ENCODE measurements around the gene SLC1A3. TPM values are rescaled to one million over a fixed set of nuclear protein-coding genes. Genes with fewer than 3 reads are reported as not detected.

SLC1A3 gene
- total and polyA plus RNA-seq, 11 donors, result 49.5 to 153 (median 66.1) TPM

GRCh38 chr5:36599986-36600779, 6.2 kb upstream of the SLC1A3 start:
- intact Hi-C loops (cut with DNase I), result loop anchor here in 4 of 10 donors (5.0 to 10.0 kb wide), 3 partner anchors 85 to 185 kb away; no protein-coding TSS in a partner anchor
- DNase-seq, result no peak
- H3K9me3 ChIP-seq, result no peaks in the 10 kb centered on the region
- peaks cover 0 to 6% (median 0%) of the 10 kb centered on the region in 12 donors for H3K4me1 ChIP-seq
- no peak overlapping the region for H3K4me3 ChIP-seq
- H3K36me3 ChIP-seq, result no peaks in the 10 kb centered on the region
- ATAC-seq, result no peak
- no peak overlapping the region for H3K27ac ChIP-seq
- WGBS, 4 donors, result 70 to 79% (median 74%) methylated on average over 6 of the region's 6 CpGs
- no peaks in the 10 kb centered on the region for H3K27me3 ChIP-seq
- TF ChIP-seq POLR2A (IDR thresholded peaks at IDR 0.05) (no peak), CTCF (IDR thresholded peaks at IDR 0.05) (no peak)

GRCh38 chr5:36600917-36601527, 5.4 kb upstream of the SLC1A3 start:
- no peak for ATAC-seq
- TF ChIP-seq POLR2A (IDR thresholded peaks at IDR 0.05), result no peak
- TF ChIP-seq CTCF (IDR thresholded peaks at IDR 0.05), result no peak

DNA sequence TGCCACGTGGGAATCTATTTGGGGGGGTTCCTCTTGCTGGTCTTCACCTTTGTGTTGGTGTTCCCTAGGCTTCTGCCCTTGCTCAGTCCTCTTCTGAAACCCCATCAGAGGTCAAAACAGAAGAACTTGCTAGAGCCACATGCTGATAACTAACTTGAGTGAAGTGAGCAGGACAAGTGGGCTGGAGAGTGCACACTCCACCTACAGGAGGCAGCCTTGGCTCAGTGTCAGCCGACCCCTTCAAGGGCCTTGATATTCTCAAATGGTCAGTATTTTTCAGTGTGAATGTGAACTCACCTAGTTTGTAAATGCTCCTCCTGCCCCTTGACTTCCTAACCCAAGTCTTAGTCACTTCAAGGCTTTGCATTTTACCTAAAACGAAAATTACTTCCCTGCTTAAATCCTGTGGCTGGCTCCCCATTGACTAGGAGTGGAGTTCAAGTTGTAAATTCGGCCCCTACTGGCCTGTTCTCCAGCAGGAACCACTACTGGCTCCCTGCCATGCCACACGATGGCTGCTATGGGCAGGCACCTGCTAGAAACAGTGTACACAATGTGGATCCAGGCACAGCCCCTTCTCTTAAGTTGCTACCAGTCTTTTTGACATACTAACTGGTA, 3.6 kb upstream of the SLC1A3 start:
- TF ChIP-seq POLR2A (IDR thresholded peaks at IDR 0.05) (no peak), CTCF (IDR thresholded peaks at IDR 0.05) (peak in 1 of 12 donors; percentile 22)
- H3K27ac ChIP-seq, result no peak overlapping the region

More at GRCh38 chr5:36600917-36601527, 5.4 kb upstream of the SLC1A3 start:
- H3K27me3 ChIP-seq, result no peaks in the 10 kb centered on the region
- no peak for DNase-seq
- no peak overlapping the region for H3K4me3 ChIP-seq
- no peak overlapping the region for H3K27ac ChIP-seq
- no peaks in the 10 kb centered on the region for H3K36me3 ChIP-seq
- 65 to 78% (median 71%) methylated on average over 6 of the region's 6 CpGs for WGBS, 4 donors
- no peaks in the 10 kb centered on the region for H3K9me3 ChIP-seq
- intact Hi-C loops (cut with DNase I), result loop anchor here in 4 of 10 donors (5.0 to 10.0 kb wide), 3 partner anchors 84 to 186 kb away; no protein-coding TSS in a partner anchor
- peaks cover 0 to 12% (median 0%) of the 10 kb centered on the region in 12 donors for H3K4me1 ChIP-seq

More for the DNA sequence above, 3.6 kb upstream of the SLC1A3 start:
- H3K27me3 ChIP-seq, result peaks cover 0 to 5% (median 0%) of the 10 kb centered on the region in 9 donors
- H3K4me3 ChIP-seq, result no peak overlapping the region
- ATAC-seq (peak in 1 of 4 donors; percentile 20), DNase-seq (peak in 3 of 5 donors; percentile 28 to 53 (median 51))
- H3K4me1 ChIP-seq, result peaks cover 0 to 12% (median 0%) of the 10 kb centered on the region in 12 donors
- no peaks in the 10 kb centered on the region for H3K9me3 ChIP-seq
- H3K36me3 ChIP-seq, result no peaks in the 10 kb centered on the region
- WGBS, 4 donors, result 45 to 58% (median 49%) methylated on average over 5 of the region's 5 CpGs
- intact Hi-C loops (cut with DNase I), result loop anchor here in 4 of 10 donors (5.0 to 10.0 kb wide), 3 partner anchors 82 to 188 kb away; no protein-coding TSS in a partner anchor

Data from heart left ventricle (tissue), 16 donors.